OCI-M1 (cell line): ENCODE results near the gene CTNNA1.
A peak's percentile ranks its signal among the peaks of the same experiment; 100 is the strongest.
"Not testable (repeated sequence)": the region's sequence is repeated elsewhere in the genome, so short reads cannot be mapped to it uniquely, and the experiment has no call there.

Source experiments
- DNase-seq: peaks from one replicate; lab custom pipeline; 2025; lab: John Stamatoyannopoulos, UW

Gene CTNNA1

DNA sequence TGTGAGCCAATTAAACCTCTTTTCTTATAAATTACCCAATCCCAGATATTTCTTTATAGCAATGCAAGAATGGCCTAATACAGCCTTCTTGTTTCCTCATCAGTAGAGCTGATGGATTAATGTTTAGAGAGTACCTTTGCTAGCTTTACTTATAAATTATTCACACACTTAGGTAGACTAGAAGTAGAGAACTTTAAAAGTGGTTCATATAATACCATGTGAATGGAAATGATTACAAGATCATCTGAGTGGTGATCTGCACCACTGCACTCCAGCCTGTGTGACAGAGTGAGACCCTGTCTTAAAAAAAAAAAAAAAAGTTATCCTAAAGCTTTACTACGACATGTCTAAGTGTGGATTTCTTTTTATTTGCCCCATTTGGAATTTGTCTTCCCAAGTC, 145.1 kb downstream of the CTNNA1 start:
- DNase-seq: no peak

DNA sequence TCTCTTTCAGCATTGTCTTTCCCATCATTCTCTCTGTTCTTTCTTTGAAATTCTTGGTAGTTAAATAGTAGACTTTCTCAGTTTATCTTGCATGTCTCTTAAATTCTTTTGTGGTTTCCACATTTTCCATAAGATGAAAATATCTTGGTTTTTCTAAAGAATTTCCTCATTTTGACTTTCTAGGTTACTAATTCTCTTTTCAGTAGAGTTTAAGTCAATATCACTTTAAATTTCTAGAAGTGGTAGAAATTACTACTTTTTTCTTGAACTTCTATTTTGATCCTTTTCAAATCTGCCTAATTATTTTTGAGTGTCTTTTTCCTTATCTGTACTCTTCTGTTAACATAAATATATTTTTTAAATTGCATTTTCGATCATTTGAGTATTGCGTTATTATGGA, 145.5 kb downstream of the CTNNA1 start:
- DNase-seq: peak; percentile 40

DNA sequence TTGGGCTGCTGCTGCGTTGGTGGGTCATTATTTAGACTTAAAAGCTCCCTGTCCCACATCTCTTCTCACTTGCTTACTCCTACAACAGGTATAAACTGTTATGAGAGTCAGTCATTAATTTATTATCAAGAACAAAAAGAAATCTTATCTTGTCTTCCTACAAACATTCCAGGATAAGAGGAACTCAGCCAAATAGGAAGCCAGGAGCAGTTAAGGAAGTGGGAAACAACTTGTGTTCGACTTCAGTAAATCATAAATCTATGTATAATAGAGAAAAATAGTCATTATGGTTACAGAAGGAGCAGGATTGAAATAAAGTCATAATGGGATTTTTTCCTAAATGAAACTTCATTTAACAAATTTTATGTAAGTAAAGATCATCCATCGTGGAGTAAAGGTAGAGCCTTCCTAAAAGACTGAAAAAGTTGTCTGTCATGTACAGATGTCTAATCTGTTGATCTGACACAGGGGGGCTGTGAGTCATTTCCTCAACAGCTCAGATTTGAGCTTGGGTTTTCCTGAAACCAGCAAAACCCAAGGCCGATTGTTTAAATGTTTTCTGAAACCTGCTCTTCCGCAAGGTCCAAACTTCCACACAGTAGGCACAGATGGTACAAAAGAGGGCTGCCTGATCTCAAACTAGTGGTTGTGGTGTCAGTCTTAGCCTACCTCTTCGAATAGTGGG, 147.2 kb downstream of the CTNNA1 start:
- DNase-seq: no peak

DNA sequence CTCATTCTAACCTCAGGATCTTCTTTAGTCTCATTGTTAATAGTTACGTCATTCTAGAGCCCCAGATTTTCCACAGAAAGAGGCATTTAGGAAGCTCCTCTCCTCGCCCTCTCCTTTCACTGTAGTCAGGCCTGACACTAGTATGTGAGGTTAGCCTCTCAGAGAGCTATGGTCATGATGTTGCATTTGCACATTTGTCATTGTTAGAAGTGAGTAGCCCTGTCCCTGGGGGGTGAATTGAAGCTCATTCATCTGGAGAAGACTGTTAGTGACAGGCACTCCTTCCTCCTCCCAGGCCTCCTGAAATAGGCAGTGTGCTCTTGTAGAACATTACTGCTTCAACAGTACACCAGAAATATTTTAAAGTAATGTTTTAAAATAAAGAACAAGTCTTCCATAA, 148.5 kb downstream of the CTNNA1 start:
- no peak for DNase-seq

DNA sequence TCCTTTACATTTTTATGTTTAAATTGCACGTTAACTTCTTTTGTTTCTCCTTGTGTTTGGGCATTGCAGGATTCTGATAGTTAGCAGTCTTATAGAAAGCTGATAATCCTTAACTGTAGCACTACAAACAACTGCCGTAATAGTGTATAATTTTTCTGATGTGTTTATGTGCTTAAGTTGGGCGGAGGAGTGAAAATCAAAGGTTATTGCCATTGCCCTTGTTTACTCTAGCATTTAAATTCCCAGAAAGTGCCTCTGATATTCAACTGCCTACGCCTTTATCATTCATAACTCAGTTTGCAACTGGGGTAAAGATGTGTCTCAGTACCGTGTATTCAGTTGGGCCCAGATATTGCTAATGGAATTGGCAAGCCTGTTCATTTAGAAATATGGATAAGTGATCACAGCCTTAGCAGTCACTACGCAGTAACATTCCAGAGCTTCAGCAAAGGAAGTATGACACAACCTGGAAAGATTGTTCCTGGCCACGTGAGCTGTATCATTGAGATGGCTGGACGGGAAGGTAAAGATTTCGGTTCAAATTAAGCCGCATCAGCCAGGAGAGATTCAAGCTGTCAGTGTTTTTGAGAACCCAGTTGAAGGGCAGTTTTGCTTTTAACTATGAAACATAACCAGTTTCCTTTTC, 150.0 kb downstream of the CTNNA1 start:
- no peak for DNase-seq

DNA sequence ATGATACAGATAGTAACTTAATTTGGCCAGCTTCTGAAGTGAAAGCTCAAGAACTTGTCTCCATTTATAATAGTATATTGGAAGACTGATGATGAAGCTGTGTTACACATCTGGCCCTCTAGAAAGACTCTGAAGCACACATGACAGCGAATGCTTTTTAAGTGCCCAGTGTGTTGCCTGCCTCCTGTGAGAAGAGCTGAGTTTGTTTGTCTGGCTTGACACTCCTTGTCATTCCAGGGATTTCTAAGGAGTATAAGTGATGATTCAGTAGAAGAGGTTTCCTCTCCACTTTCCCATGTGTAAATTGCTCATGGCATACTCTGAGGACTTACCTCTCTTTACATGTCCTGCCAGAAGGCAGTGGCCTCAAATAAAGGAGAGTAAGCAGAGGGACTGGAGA, 152.3 kb downstream of the CTNNA1 start:
- DNase-seq: no peak

DNA sequence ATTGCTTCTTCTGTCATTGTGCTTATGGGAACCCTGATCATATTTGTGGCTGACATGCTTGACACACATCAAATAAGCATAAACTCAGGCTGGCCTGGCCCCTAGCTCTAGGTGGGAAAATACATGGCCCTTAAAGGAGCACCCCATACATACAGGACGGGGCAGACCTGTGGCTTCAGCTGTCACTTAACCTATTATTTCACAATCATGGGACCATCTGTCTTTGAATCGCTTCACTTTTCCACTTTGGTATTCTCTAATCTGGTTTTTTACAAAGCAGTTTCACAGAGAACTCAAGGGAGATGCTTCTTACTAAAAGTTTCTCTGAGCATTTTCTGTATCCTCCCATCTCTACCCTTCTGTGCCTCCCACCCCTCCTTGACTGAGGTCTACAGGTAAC, 156.5 kb downstream of the CTNNA1 start:
- no peak for DNase-seq

DNA sequence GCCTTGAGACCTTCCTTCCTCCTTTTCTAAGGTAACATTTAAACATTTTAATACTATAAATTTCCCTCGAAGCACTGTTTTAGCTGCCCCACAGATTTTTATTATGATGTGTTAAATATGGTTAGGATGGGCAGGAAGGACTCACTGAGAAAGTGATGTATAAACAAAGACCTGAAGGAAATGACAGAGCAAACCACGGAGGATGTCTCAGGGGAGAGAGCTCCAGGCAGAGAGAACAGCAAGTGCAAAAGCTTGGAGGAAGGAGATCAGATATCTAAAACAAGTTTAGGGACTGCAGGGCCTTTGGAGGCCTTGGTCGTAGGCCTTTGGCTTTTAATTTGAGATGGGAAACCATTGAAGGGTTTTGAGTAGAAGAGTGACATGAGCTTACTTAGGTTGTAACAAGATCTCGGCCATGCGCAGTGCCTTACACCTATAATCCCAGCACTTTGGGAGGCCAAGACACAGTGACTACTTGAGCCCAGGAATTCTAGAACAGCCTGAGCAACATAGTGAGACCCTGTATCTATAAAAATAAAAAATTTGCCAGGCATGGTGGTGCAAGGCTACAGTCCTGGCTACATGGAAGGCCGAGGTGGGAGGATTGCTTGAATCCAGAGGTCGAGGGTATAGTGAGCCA, 157.4 kb downstream of the CTNNA1 start:
- DNase-seq: no peak

DNA sequence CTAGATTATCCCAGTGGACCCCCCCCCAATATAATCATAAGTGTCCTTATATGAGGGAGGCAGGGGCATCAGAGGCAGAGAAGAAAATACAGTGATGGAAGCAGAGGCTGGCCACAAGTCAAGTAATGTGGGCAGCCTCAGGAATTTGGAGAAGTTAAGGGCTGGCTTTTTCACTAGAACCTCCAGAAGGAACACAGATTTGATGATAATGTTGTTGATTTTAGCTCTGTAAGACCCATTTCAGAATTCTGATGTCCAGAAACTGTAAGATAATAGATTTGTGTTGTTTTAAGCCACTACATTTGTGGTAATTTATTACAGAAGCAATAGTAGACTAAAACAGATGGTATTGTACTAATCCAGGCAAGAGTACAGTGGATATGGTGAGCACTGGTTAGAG, 158.2 kb downstream of the CTNNA1 start:
- DNase-seq: no peak

DNA sequence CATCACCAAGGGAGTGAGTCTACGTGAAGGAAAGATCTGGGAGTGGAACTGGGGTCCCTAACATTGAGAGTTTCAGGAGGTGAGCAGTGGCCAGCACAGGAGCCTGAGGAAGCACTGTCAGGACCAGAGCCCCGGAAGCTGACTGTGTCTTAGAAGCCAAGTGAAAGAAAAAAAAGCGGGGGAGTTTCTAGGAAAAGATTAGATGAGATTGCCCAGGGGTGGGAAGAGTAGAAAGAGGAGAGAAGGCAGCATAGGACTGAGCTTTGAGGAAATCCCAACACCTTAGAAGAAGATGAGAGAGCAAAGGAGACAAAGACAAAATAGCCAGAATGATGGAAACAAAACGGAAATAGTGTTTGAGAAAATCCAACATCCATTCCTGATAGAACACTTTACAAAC, 158.9 kb downstream of the CTNNA1 start:
- no peak for DNase-seq

DNA sequence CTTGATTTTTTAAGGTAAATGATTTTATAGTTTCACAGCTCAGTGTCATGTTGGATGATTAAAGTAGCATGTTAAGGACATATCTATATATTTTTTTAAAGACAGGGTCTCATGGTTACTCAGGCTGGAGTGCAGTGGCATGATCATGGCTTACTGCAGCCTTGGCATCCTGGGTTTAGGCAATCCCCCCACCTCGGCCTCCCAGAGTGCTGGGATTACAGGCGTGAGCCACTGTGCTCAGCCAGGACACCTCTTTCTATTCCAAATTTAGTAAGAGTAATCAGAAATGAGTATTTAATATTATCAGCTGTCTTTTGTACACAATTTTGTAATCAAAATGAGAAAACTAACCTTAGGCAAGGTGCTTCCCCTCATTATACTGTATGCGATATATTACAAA, 160.5 kb downstream of the CTNNA1 start:
- DNase-seq: no peak

DNA sequence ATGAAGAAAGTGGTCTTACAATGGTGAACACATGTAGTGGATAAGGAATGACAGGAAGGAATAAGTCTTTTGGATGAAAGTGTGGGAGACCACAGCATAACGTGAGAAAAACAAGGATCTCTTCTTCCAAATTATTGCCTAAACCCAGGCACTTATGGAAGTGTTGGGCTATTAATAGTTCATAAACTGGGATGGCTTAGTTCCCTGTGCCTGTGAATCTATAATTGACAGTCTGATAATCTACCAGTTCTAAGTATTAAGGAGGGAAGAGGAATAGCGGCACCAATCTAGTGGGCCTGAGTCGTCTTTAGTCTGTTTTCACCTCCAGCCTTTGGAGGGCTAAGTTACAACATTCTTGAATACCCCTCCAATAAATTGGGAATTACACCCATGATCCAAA, 161.1 kb downstream of the CTNNA1 start:
- no peak for DNase-seq

DNA sequence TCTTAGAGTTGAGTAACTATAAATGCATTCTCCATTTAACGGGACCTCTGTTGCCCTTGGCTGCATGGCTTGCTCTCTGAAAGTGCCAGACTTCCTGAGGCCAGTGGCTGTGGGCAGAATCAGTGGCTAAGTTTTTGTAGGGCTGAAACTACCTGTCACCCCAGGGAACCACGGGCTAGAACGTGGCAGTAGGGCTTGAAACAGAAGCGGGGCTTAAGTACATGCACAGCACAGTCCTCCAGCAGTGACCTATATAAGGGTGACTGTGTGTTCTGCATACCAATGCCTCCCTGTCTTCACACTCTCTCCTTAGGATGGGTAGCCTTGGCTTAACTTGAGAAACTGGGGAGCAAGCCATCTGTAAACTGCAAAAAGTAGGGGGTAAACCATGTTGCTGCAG, 165.5 kb downstream of the CTNNA1 start:
- no peak for DNase-seq

DNA sequence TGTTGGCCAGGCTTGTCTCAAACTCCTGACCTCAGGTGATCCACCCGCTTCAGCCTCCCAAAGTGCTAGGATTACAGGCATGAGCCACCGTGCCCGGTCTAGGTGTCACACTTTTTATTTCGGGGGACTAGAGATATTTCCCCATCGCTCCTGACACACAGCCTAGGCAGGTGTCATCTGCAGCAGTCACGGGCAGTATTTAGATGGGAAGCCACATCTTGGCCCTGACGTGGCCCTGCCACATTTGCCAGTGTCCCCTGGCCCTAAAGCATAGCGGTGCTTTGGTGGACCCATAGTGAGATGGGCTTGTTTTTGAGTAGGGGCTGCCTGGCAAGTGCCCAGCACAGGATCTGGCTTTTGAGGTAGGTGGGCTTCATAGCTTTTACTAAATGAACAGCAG, 167.0 kb downstream of the CTNNA1 start:
- DNase-seq: no peak

DNA sequence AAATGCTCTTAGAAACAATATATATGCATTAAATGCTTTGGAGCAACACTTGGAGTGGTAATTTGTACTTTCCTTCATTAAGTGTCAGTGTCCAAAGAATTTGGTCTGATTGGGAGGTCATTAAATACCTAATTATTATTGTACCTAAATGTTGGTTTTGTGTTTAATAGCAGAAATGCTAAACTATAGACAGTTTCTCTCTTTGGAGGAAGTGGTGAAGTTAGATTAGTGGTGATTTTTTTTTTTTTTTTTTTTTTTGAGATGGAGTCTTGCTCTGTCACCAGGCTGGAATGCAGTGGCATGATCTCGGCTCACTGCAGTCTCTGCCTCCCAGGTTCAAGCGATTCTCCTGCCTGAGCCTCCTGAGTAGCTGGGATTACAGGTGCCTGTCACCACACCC, 168.1 kb downstream of the CTNNA1 start:
- not testable (repeated sequence) for DNase-seq

DNA sequence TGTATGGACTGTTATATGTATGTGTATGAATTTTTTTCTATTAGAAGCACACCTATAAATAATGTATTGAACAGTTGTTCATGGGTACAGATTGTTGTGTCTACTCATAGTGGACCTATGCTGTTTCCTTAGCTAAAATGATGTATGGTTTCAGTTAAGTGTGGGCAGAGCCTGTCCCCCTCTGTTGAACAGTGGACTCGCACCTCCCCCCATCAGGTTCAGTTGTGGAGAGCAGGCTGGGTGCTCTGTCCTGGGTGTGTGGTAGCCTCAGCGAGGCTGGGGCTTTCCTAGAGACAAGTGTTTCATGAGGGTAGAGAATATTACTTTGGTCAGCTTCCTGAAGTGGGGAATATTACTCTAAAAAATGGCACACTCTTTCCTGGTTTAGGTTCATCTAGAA, 169.3 kb downstream of the CTNNA1 start:
- DNase-seq: no peak

DNA sequence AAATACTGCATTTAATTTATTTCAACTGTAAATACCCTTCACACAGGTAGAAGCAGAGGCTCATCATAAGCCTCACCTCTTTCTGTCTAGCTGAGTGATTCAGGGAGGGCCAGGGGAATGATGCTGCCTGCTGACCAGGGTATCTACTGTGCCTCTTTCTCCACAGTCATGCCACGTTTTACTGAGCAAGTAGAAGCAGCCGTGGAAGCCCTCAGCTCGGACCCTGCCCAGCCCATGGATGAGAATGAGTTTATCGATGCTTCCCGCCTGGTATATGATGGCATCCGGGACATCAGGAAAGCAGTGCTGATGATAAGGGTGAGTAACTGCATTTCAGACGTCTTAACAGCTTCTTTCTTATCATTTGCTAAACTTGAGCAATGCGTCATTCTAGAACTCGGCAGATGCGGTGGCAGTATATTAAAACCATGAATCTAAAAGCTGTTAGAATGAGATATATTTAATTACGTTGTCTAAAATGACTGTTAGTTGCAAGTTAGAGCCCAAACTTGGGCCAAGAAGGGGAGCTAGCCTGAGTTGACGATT, 171.9 kb downstream of the CTNNA1 start:
- DNase-seq: no peak

DNA sequence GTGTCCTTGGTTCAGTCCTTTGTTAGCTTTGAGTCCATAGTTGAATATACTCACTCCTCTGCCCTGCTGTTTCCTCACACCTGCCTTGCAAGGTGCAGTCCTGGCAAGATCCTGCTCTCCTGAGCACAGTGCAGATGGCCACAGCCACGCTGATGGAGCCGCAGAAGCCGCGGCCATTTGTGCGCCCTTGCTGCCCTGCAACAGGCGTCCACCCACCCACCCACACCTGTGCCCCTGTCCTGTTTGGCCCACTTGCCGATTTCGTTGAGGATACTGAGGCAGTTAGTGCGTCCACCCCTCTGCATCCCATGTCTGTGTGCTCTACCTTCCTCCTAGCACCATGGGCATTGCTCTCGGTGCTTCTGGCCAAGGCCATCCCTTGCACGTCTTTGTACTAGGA, 173.0 kb downstream of the CTNNA1 start:
- no peak for DNase-seq

DNA sequence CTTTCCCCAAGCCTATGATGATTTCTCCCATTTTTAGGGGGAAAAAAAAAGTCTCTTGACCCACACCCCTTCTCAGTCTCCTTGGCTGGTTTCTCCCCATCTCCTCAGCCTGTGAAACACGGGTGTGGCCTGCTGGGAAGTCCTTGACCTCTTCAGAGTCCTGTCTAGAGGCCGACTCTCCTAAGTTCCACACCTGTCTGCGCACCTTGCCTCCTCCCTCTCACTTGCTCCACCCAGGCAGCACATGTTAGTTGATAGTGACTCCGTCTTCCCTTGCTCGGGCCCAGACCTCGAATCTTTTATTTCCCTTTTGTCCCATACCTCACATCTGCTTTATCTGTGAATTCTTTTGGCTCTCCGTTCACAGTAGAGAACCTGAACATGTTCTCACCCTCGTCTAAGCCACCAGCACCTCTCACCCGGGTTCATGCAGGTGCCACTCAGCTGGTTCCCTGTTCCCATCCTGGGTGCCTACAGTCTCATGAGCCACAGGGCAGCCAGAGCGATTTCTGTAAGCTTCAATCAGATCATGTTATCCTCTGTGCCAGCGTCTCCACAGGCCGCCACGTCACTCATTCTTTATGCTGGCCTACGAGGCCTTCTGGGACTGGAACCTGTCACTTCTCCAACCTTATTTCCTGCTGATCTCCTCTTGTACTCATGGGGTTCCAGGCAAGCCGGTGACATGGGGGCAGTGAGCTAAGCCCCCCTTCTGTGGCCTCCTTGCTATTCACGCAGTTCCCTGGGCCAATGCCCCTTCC, 173.6 kb downstream of the CTNNA1 start:
- DNase-seq: no peak

DNA sequence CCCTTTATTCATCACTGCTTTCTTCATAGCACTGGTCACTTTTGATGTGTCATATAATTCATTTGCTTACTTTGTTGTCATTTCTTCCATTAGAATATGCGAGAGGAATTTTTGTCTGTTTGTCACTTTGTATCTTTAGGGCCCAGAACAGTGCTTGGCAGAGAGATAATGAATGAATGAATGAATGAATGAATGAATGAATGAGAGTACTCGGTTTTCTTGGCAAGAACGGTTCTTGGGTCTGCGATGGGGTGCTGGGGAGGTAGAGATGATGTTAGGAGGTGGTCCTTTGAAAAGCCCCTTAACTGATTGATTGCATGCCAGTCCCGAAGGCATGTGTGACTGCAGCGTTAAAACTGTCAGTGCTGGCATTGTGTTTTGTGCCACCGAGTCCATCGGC, 174.3 kb downstream of the CTNNA1 start:
- DNase-seq: no peak

DNA sequence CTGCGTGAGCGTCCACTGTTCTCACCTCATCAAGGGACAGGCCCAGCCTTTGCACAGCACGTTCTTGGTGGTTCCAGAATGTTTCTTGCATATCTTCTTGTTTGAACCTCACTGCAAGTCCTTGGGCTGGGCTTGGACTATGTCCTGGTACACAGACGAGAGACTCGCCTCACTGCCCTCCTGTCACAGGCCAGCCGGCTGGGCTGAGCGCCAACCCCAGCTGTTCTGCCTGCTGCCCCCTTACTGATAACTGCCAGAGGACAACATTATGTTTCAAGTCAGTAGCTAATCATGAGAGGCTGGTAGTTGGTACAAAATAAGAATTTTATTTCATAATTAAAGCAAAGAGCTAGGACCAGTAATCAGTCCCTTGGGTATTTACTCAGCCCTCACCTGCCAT, 174.8 kb downstream of the CTNNA1 start:
- no peak for DNase-seq

DNA sequence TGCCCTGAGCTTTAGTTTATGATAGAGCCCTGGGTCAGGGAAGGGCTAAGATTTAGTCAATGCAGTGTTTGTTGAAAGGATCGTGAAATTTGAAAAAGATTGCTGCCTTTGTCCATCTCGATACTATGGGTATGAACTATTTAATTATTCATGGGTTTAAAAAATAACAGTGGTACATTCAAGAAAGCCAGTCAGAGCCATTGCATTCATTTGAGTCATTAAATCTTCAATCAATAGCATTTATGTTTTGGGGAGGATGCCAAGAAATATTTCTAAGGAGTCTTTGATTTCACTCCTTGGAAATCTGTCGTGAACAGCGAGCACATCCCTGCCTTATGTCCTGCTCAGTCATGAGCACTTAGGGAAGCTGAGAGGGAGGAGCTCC, 176.3 kb downstream of the CTNNA1 start:
- DNase-seq: no peak
